ENCODE data around the gene BCAN. TPM values are rescaled to one million over a fixed set of nuclear protein-coding genes. Genes with fewer than 3 reads are reported as not detected.
A peak's percentile ranks its signal among the peaks of the same experiment; 100 is the strongest.

BCAN gene
- total RNA-seq, 1 experiment from 2014 or later = 3.6 TPM

GRCh38 chr1:156692925-156693847 is 51.3 kb downstream of the BCAN start (continued):
- TF ChIP-seq ATF2 (CRISPR knock-in tag; IDR thresholded peaks at IDR 0.05; ENCODE audit: borderline replicate concordance, low read depth) (no peak), NFYB (CRISPR knock-in tag; conservative IDR thresholded peaks at IDR 0.05; ENCODE audit: low read depth) (no peak), RELA (CRISPR knock-in tag; IDR thresholded peaks at IDR 0.05; ENCODE audit: borderline replicate concordance) (no peak), ZNF232 (CRISPR knock-in tag; IDR thresholded peaks at IDR 0.05) (no peak), ZBTB43 (CRISPR knock-in tag; IDR thresholded peaks at IDR 0.05) (no peak), E2F1 (CRISPR knock-in tag; IDR thresholded peaks at IDR 0.05) (no peak), E2F5 (CRISPR knock-in tag; IDR thresholded peaks at IDR 0.05) (no peak), NR1H2 (CRISPR knock-in tag; IDR thresholded peaks at IDR 0.05) (no peak), ZNF219 (CRISPR knock-in tag; IDR thresholded peaks at IDR 0.05; ENCODE audit: borderline replicate concordance) (0 out of 2 replicates have a peak, but pooled peaks have one; percentile 76), ATF1 (CRISPR knock-in tag; IDR thresholded peaks at IDR 0.05) (no peak), ZNF396 (CRISPR knock-in tag; IDR thresholded peaks at IDR 0.05; ENCODE audit: borderline replicate concordance) (no peak)

- POLR2A ChIA-PET = interaction anchor here (0.7 to 8.0 kb wide), 7 partner anchors 13 to 230 kb away, joined by 3 to 195 read pairs (median 5); partner anchors contain the start of genes CRABP2, ISG20L2 and METTL25B
- no peaks in the 10 kb centered on the region for H3K9me3 Mint-ChIP-seq
- peaks cover 7% of the 10 kb centered on the region; the same call in 1 of the 2 replicates for H3K27me3 Mint-ChIP-seq (ENCODE audit: low read depth)
- CTCF ChIA-PET = interaction anchor here (0.6 to 17.1 kb wide), 12 partner anchors 16 to 234 kb away, joined by 3 to 1553 read pairs (median 6); partner anchors contain the start of genes CRABP2, INSRR, ISG20L2 and METTL25B
- no peak for TF ChIP-seq NFYB (CRISPR knock-in tag; conservative IDR thresholded peaks at IDR 0.05; ENCODE audit: low read depth)
- TF ChIP-seq ETV6 (CRISPR knock-in tag; IDR thresholded peaks at IDR 0.05) = peak; percentile 42; the same call in 1 of the 2 replicates
- peaks cover 16% of the 10 kb centered on the region for H3K36me3 Mint-ChIP-seq
- peaks cover 66% of the 10 kb centered on the region for H3K4me1 Mint-ChIP-seq
- ATAC-seq (peak; percentile 5), DNase-seq (ENCODE audit: low spot score) (no peak)
- peak overlapping the region; percentile 98 for H3K27ac Mint-ChIP-seq
- H3K4me3 Mint-ChIP-seq = peak overlapping the region; percentile 62
These were observed 52.2 kb downstream of the BCAN start for GRCh38 chr1:156693848-156694689.

GRCh38 chr1:156694690-156694962 is 52.7 kb downstream of the BCAN start:
- POLR2A ChIA-PET = interaction anchor here (0.7 to 8.0 kb wide), 4 partner anchors 12 to 138 kb away, joined by 3 to 195 read pairs (median 7); partner anchors contain the start of genes CRABP2, ISG20L2 and METTL25B
- TF ChIP-seq MAX (CRISPR knock-in tag; IDR thresholded peaks at IDR 0.05) (no peak), ZNF138 (CRISPR knock-in tag; conservative IDR thresholded peaks at IDR 0.05) (no peak), NR1H2 (CRISPR knock-in tag; IDR thresholded peaks at IDR 0.05) (no peak), ATF6 (CRISPR knock-in tag; IDR thresholded peaks at IDR 0.05) (no peak), CBFB (CRISPR knock-in tag; IDR thresholded peaks at IDR 0.05; ENCODE audit: low read depth) (no peak), ATF1 (CRISPR knock-in tag; IDR thresholded peaks at IDR 0.05) (no peak), USF2 (CRISPR knock-in tag; IDR thresholded peaks at IDR 0.05) (no peak), E2F1 (CRISPR knock-in tag; IDR thresholded peaks at IDR 0.05) (no peak)

More at GRCh38 chr1:156694690-156694962, 52.7 kb downstream of the BCAN start:
- peak overlapping the region; percentile 62 for H3K4me3 Mint-ChIP-seq
- H3K36me3 Mint-ChIP-seq = peaks cover 20% of the 10 kb centered on the region
- H3K27ac Mint-ChIP-seq = peak overlapping the region; percentile 98
- DNase-seq (ENCODE audit: low spot score) (no peak), ATAC-seq (no peak)
- H3K27me3 Mint-ChIP-seq (ENCODE audit: low read depth) = peaks cover 7% of the 10 kb centered on the region; the same call in 1 of the 2 replicates
- CTCF ChIA-PET = interaction anchor here (0.6 to 17.1 kb wide), 11 partner anchors 16 to 255 kb away, joined by 3 to 1553 read pairs (median 5); partner anchors contain the start of genes CRABP2, INSRR, ISG20L2 and METTL25B
- H3K4me1 Mint-ChIP-seq = peaks cover 61% of the 10 kb centered on the region
- H3K9me3 Mint-ChIP-seq = no peaks in the 10 kb centered on the region
